IMR-90 (cell line): ENCODE measurements around the gene OR7C2. TPM values are rescaled to one million over a fixed set of nuclear protein-coding genes. Genes with fewer than 3 reads are reported as not detected.

Source experiments
- ATAC-seq: fragments of 200-7000 bp; cut with Tn5 transposase; 2 replicates; pipeline ENCODE4 v1.9.1; 2020; ENCODE audit warnings: low read depth, mild to moderate bottlenecking, moderate library complexity
- BruUV-seq: library from RNA; stranded (reverse); fragments of 400-500 nt; replicated peaks from 2 replicates; lab custom pipeline; 2021; lab: Mats Ljungman, UMichigan
- CTCF ChIA-PET: fragments of 300-600 bp; formaldehyde crosslinking; extraction: SDS; loops from one replicate; lab custom pipeline; 2021; ENCODE audit warnings: antibody characterized with exemption; lab: Yijun Ruan, JAX
- POLR2A ChIA-PET: fragments of 300-600 bp; sonication (Branson Sonifier 250); formaldehyde crosslinking; loops from one replicate; lab custom pipeline; 2022; ENCODE audit warnings: antibody characterized with exemption; ENCODE audit not compliant: unreplicated experiment; lab: Charles Lee
- DNase-seq: peaks from one replicate; pipeline ENCODE4 v3.0.0; 2013
- H2AFZ ChIP-seq: replicated peaks from 2 replicates; pipeline ENCODE3; 2013; ENCODE audit warnings: low read length, mild to moderate bottlenecking; ENCODE audit not compliant: poor library complexity
- H2AK5ac ChIP-seq: 2 replicates; pipeline ENCODE4 v1.6.1; 2013; ENCODE audit warnings: low read depth, low read length, inconsistent platforms
- H2AK9ac ChIP-seq: replicated peaks from 2 replicates; pipeline ENCODE3; 2013; ENCODE audit warnings: mild to moderate bottlenecking, low read depth, low read length, moderate library complexity; ENCODE audit not compliant: poor library complexity
- H2BK120ac ChIP-seq: 2 replicates; pipeline ENCODE4 v1.6.1; 2013; ENCODE audit warnings: low read depth, low read length, inconsistent platforms
- H2BK15ac ChIP-seq: 3 replicates; pipeline ENCODE4 v1.6.1; 2013; ENCODE audit warnings: low read depth, low read length, inconsistent platforms
- H2BK20ac ChIP-seq: 2 replicates; pipeline ENCODE4 v1.6.1; 2013; ENCODE audit warnings: low read depth, mild to moderate bottlenecking, inconsistent platforms, low read length, moderate library complexity
- H2BK5ac ChIP-seq: 2 replicates; pipeline ENCODE4 v1.6.1; 2013; ENCODE audit warnings: mild to moderate bottlenecking, low read depth, low read length, inconsistent platforms; ENCODE audit not compliant: poor library complexity, severe bottlenecking
- H3K14ac ChIP-seq: replicated peaks from 2 replicates; pipeline ENCODE4 v1.6.1; 2013; ENCODE audit warnings: low read depth, low read length, inconsistent platforms
- H3K18ac ChIP-seq: 2 replicates; pipeline ENCODE4 v1.6.1; 2013; ENCODE audit warnings: low read depth, low read length, control low read depth
- H3K23ac ChIP-seq: 2 replicates; pipeline ENCODE4 v1.6.1; 2013; ENCODE audit warnings: low read depth, low read length, inconsistent platforms
- H3K27ac ChIP-seq: 2 replicates; pipeline ENCODE4 v1.5.1; 2013; ENCODE audit warnings: mild to moderate bottlenecking, control low read depth, low read length; ENCODE audit not compliant: insufficient read depth
- H3K27me3 ChIP-seq: 2 replicates; pipeline ENCODE4 v1.6.1; 2013; ENCODE audit warnings: low read length; ENCODE audit not compliant: control insufficient read depth, insufficient read depth
- H3K36me3 ChIP-seq: 2 replicates; pipeline ENCODE4 v1.6.1; 2013; ENCODE audit warnings: low read length, mixed read lengths; ENCODE audit not compliant: control insufficient read depth, insufficient read depth
- H3K4ac ChIP-seq: 2 replicates; pipeline ENCODE4 v1.6.1; 2013; ENCODE audit warnings: low read depth, low read length, inconsistent platforms
- H3K4me1 ChIP-seq: 2 replicates; pipeline ENCODE4 v1.6.1; 2013; ENCODE audit warnings: low read length, mixed read lengths; ENCODE audit not compliant: control insufficient read depth, insufficient read depth
- H3K4me2 ChIP-seq: 2 replicates; pipeline ENCODE4 v1.6.1; 2013; ENCODE audit warnings: low read depth, mild to moderate bottlenecking, control low read depth, low read length, moderate library complexity
- H3K4me3 ChIP-seq: 2 replicates; pipeline ENCODE4 v1.5.1; 2013; ENCODE audit warnings: low read depth, mild to moderate bottlenecking, control low read depth, low read length, moderate library complexity; ENCODE audit not compliant: insufficient read depth
- H3K56ac ChIP-seq: 2 replicates; pipeline ENCODE4 v1.6.1; 2013; ENCODE audit warnings: low read length, inconsistent platforms; ENCODE audit not compliant: insufficient read depth; ENCODE audit errors: extremely low read depth
- H3K79me1 ChIP-seq, 2 experiments: 2 replicates each; pipeline ENCODE4 v1.6.1; 2013; ENCODE audit warnings: low read length in 2 of 2, inconsistent platforms in 1 of 2, low read depth in 1 of 2
- H3K9ac ChIP-seq: 2 replicates; pipeline ENCODE4 v1.6.1; 2013; ENCODE audit warnings: low read depth, low read length, control low read depth
- H3K9me1 ChIP-seq: 2 replicates; pipeline ENCODE4 v1.6.1; 2013; ENCODE audit warnings: low read length, inconsistent platforms; ENCODE audit not compliant: insufficient read depth
- H3K9me3 ChIP-seq: 2 replicates; pipeline ENCODE4 v1.6.1; 2013; ENCODE audit warnings: low read length; ENCODE audit not compliant: control insufficient read depth, insufficient read depth
- H4K20me1 ChIP-seq: 2 replicates; pipeline ENCODE4 v1.6.1; 2013; ENCODE audit warnings: low read length, inconsistent platforms; ENCODE audit not compliant: insufficient read depth
- H4K5ac ChIP-seq: 2 replicates; pipeline ENCODE4 v1.6.1; 2013; ENCODE audit warnings: mild to moderate bottlenecking, low read depth, low read length, control low read depth
- H4K8ac ChIP-seq, 2 experiments: 2 replicates each; pipeline ENCODE4 v1.6.1; 2013; ENCODE audit warnings: low read depth in 2 of 2, low read length in 2 of 2, control low read depth in 1 of 2, inconsistent platforms in 1 of 2
- H4K91ac ChIP-seq: 2 replicates; pipeline ENCODE4 v1.6.1; 2013; ENCODE audit warnings: low read depth, low read length, inconsistent platforms; ENCODE audit not compliant: insufficient read depth
- CTCF ChIP-seq: conservative IDR thresholded peaks from 2 replicates; pipeline ENCODE4 v1.5.1; 2012; ENCODE audit warnings: mild to moderate bottlenecking, low read depth, low read length, improper control_type of control experiment
- RFX5 ChIP-seq: IDR thresholded peaks from 2 replicates; pipeline ENCODE4 v1.8.0; 2012; ENCODE audit warnings: low read depth, mild to moderate bottlenecking, low read length, moderate library complexity
- WGBS, 2 experiments: methylation state at CpG; one replicate each; pipeline versions ENCODE4 v1.1.5 to v1.1.7; 2013; ENCODE audit warnings: missing lambda C conversion rate in 2 of 2; ENCODE audit not compliant: insufficient read length in 1 of 2; ENCODE audit errors: extremely low coverage in 2 of 2; 5-methylcytosine and 5-hydroxymethylcytosine counted together
- dilution Hi-C: fragments of 300-500 bp; cut with HindIII; formaldehyde crosslinking; loops from one replicate; pipeline ENCODE4 v1.14.3; 2018; ENCODE audit warnings: low sequenced_read_pairs; ENCODE audit not compliant: unreplicated experiment
- in situ Hi-C: fragments of 300-500 bp; cut with MboI; formaldehyde crosslinking; loops from 3 replicates; pipeline ENCODE4 v1.14.3; 2019; ENCODE audit warnings: low sequenced_read_pairs, inconsistent platforms, mixed read lengths
- intact Hi-C: fragments of 100-400 bp; cut with micrococcal nuclease; formaldehyde crosslinking; loops from 2 replicates; pipeline ENCODE4 v1.10.0; 2022
- polyA plus RNA-seq, 3 experiments: library from polyadenylated mRNA; depleted of rRNA; stranded (reverse); fragments of >200 nt; gene quantifications; 2 replicates each; pipeline ENCODE4 v1.2.3, GENCODE V29; 2012; ENCODE audit warnings: low replicate concordance in 1 of 3
- total RNA-seq: library from RNA; depleted of rRNA; stranded (reverse); fragments of >200 nt; gene quantifications from 2 replicates; pipeline ENCODE4 v1.2.3, GENCODE V29; 2012

OR7C2 gene
- total and polyA plus RNA-seq, 2 of the 4 experiments (the other 2 are of a cell fraction) = not detected

- WGBS, 2 experiments = 36% methylated on average over 3 of the region's 8 CpGs; no CpG with 5 or more reads in 1 of the 2 experiments
- H3K9me1 ChIP-seq = no peaks in the 10 kb centered on the region
- no peak overlapping the region for H2AK5ac ChIP-seq
- CTCF ChIA-PET = no interaction called here
- no peak overlapping the region for H3K18ac ChIP-seq
- no peaks in the 10 kb centered on the region for H3K4me1 ChIP-seq
- H3K4ac ChIP-seq = no peak overlapping the region
- H4K5ac ChIP-seq = no peak overlapping the region
- H3K56ac ChIP-seq = no peak overlapping the region
- no peak overlapping the region for H4K91ac ChIP-seq
- POLR2A ChIA-PET = no interaction called here
- H3K27ac ChIP-seq = no peak overlapping the region
- no peak overlapping the region for H2BK120ac ChIP-seq
- no peak overlapping the region for H3K23ac ChIP-seq
- H3K9ac ChIP-seq = no peak overlapping the region
- H3K4me2 ChIP-seq = no peak overlapping the region
- H3K14ac ChIP-seq = no peak overlapping the region
- no peaks in the 10 kb centered on the region for H4K20me1 ChIP-seq
- no peak overlapping the region for H2BK20ac ChIP-seq
- no peak overlapping the region for H2AK9ac ChIP-seq
- intact Hi-C loops = no loop called here
- dilution Hi-C loops = no loop called here
- H3K27me3 ChIP-seq = no peaks in the 10 kb centered on the region
- no TSS peak for BruUV-seq
- H3K79me1 ChIP-seq = no peaks in the 10 kb centered on the region
- H4K8ac ChIP-seq = no peak overlapping the region
- H3K36me3 ChIP-seq = no peaks in the 10 kb centered on the region
- H3K9me3 ChIP-seq = peaks cover 17% of the 10 kb centered on the region
- in situ Hi-C loops = no loop called here
- no peak overlapping the region for H2BK5ac ChIP-seq
- no peak for ATAC-seq
- H2AFZ ChIP-seq = no peak overlapping the region
- H2BK15ac ChIP-seq = no peak overlapping the region
- no peak overlapping the region for H3K4me3 ChIP-seq
- no peak for DNase-seq
- TF ChIP-seq CTCF = no peak
- TF ChIP-seq RFX5 = no peak
These were observed 8.6 kb downstream of the OR7C2 start for GRCh38 chr19:14949876-14950275.
